ENCODE measurements around the gene FBXO44.

The FBXO44 gene

DNA sequence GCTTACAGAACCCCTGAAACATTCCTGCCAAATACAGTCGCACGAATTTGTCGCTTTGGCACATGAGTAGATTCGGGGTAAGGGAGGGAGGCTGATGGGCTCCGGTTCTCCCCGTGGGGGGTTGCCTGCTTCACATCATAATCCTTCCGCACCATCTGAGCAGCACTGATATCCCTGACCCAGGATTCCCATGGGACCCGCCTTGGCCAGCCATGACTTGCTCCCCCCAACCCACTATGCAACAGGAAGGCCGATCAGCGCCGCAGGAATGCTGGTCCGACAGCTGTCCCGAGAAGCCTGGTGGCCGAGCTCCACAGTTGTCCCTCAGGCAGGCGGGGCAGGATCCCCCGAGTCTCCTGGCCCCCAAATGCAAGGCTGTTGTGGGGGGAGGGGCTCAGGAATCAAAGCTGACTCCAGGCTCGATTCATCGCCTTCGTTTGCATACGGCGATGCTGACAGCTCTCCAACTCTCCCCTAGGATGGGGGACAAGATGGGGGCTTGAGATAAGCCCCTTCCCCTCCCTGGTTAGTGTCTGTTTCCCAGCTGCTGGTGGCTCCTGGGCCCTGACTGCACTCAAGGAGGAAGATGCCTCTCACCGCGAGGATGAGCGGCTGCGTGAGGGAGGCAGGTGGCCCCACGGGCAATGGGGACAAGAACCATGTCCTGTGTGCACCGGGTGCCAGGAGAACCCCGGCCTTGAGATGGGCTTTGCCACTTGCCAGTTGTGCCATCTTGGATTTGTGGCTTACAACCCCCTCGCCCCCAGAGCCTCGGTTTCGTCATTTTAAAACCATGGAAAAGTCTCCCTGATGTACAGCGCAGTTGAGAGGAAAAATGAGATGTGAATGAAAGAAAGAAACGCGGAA lies 46.2 kb downstream of the FBXO44 start:
- peaks cover 6% of the 10 kb centered on the region for H3K4me1 ChIP-seq (ENCODE audit: control insufficient read depth, low read depth, low read length)
- H3K79me2 ChIP-seq (ENCODE audit: control insufficient read depth, insufficient read depth, low read length), result no peaks in the 10 kb centered on the region
- peak overlapping the region; percentile 10 for H3K9ac ChIP-seq (ENCODE audit: low read length)
- H2BK15ac ChIP-seq (replicated peaks; ENCODE audit: low read depth), result no peak overlapping the region
- no peak overlapping the region for H2BK120ac ChIP-seq (ENCODE audit: low read depth, low read length)
- no peak overlapping the region for H3K18ac ChIP-seq (ENCODE audit: low read length)
- no peak overlapping the region for H3K4me2 ChIP-seq (ENCODE audit: low read length)
- no CpG with 5 or more reads among the region's 34 CpGs for WGBS (ENCODE audit: extremely low coverage, insufficient coverage, low lambda C conversion rate)
- no peak overlapping the region for H3K23ac ChIP-seq (ENCODE audit: low read length)
- H3K4ac ChIP-seq (ENCODE audit: low read depth, low read length), result no peak overlapping the region
- peak overlapping the region; percentile 30 for H3K56ac ChIP-seq (ENCODE audit: low read length)
- no peak overlapping the region for H2AK5ac ChIP-seq (ENCODE audit: low read length)
- H3K4me3 ChIP-seq (ENCODE audit: low read length), result no peak overlapping the region
- no peaks in the 10 kb centered on the region for H3K27me3 ChIP-seq (ENCODE audit: insufficient read depth, low read length, poor library complexity)
- no peaks in the 10 kb centered on the region for H3K36me3 ChIP-seq (ENCODE audit: control insufficient read depth, insufficient read depth, low read length)
- H4K8ac ChIP-seq (ENCODE audit: low read depth, low read length), result no peak overlapping the region
- DNase-seq, result no peak
- H3K27ac ChIP-seq (ENCODE audit: low read depth, low read length), result no peak overlapping the region
- H3K79me1 ChIP-seq (ENCODE audit: low read length), result peaks cover 5% of the 10 kb centered on the region
- no peak overlapping the region for H2BK5ac ChIP-seq (ENCODE audit: low read length)
- H4K5ac ChIP-seq (ENCODE audit: low read length), result no peak overlapping the region

DNA sequence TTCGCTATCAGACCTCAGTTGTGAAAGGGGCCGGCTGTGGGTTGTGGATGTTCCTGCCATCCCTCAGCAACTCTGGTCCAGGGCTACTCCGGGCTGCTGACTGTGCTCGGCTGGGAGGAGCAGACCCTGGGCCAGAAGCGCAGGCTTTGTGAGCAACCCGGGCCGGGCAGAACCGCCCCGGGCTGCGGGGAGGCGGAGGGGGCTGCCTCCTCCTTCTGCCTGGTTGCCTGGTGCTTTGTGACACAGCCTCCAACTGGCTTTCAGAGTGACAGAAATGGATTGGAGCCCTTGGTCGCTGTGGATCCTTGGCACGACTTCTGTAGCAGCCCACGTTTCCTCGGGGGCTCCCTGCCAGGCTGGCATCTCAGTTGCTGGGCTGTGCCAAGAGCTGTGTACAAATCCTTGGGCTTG lies 46.9 kb downstream of the FBXO44 start:
- H3K18ac ChIP-seq (ENCODE audit: low read length), result no peak overlapping the region
- peaks cover 5% of the 10 kb centered on the region for H3K79me1 ChIP-seq (ENCODE audit: low read length)
- H2AK5ac ChIP-seq (ENCODE audit: low read length), result no peak overlapping the region
- no peak overlapping the region for H2BK15ac ChIP-seq (replicated peaks; ENCODE audit: low read depth)
- H3K36me3 ChIP-seq (ENCODE audit: control insufficient read depth, insufficient read depth, low read length), result no peaks in the 10 kb centered on the region
- no peak overlapping the region for H4K8ac ChIP-seq (ENCODE audit: low read depth, low read length)
- no peak overlapping the region for H3K4me3 ChIP-seq (ENCODE audit: low read length)
- H3K56ac ChIP-seq (ENCODE audit: low read length), result no peak overlapping the region
- H2BK5ac ChIP-seq (ENCODE audit: low read length), result no peak overlapping the region
- peaks cover 6% of the 10 kb centered on the region for H3K4me1 ChIP-seq (ENCODE audit: control insufficient read depth, low read depth, low read length)
- no peak overlapping the region for H3K23ac ChIP-seq (ENCODE audit: low read length)
- no peak overlapping the region for H2BK120ac ChIP-seq (ENCODE audit: low read depth, low read length)
- H3K27ac ChIP-seq (ENCODE audit: low read depth, low read length), result no peak overlapping the region
- H3K79me2 ChIP-seq (ENCODE audit: control insufficient read depth, insufficient read depth, low read length), result no peaks in the 10 kb centered on the region
- H3K9ac ChIP-seq (ENCODE audit: low read length), result no peak overlapping the region
- DNase-seq, result no peak
- H4K5ac ChIP-seq (ENCODE audit: low read length), result no peak overlapping the region
- no peak overlapping the region for H3K4ac ChIP-seq (ENCODE audit: low read depth, low read length)
- no CpG with 5 or more reads among the region's 15 CpGs for WGBS (ENCODE audit: extremely low coverage, insufficient coverage, low lambda C conversion rate)
- no peaks in the 10 kb centered on the region for H3K27me3 ChIP-seq (ENCODE audit: insufficient read depth, low read length, poor library complexity)
- no peak overlapping the region for H3K4me2 ChIP-seq (ENCODE audit: low read length)

DNA sequence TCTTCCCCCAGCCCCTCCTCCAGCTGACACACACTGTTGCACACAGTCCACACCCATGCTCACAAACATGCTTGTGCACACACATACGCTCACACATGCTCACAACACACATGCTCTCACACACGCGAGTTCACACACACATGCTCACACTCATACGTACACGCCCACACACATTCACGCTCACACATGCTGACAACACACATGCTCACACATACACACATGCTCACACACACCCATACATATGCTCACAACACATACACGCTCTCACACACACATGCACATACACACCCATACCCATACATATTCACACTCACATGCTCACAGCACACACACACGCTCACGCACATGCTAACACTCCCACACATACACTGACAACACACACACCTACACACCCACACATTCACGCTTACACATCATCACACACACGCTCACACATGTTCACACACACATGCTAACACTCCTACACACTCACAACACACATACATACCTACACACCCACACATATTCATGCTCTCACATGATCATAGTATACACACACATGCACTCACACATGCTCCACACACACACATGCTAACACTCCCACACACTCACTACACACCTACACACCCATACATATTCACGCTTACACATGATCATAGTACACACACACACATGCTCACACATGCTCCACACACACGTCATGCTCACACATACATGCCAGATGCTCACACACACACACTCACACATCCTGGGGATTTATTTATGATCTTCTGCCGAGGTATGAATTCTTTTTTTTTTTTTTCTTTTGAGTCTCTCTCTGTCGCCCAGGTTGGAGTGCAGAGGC lies 47.5 kb downstream of the FBXO44 start:
- H3K79me2 ChIP-seq (ENCODE audit: control insufficient read depth, insufficient read depth, low read length), result no peaks in the 10 kb centered on the region
- no peak overlapping the region for H3K56ac ChIP-seq (ENCODE audit: low read length)
- H3K4me1 ChIP-seq (ENCODE audit: control insufficient read depth, low read depth, low read length), result peaks cover 6% of the 10 kb centered on the region
- no peak overlapping the region for H2BK5ac ChIP-seq (ENCODE audit: low read length)
- peak overlapping the region; percentile 20 for H3K23ac ChIP-seq (ENCODE audit: low read length)
- H4K8ac ChIP-seq (ENCODE audit: low read depth, low read length), result no peak overlapping the region
- no peak for DNase-seq
- peaks cover 5% of the 10 kb centered on the region for H3K79me1 ChIP-seq (ENCODE audit: low read length)
- H2AK5ac ChIP-seq (ENCODE audit: low read length), result no peak overlapping the region
- H3K4me3 ChIP-seq (ENCODE audit: low read length), result no peak overlapping the region
- no peak overlapping the region for H3K4me2 ChIP-seq (ENCODE audit: low read length)
- no peak overlapping the region for H2BK15ac ChIP-seq (replicated peaks; ENCODE audit: low read depth)
- no peak overlapping the region for H3K18ac ChIP-seq (ENCODE audit: low read length)
- no peaks in the 10 kb centered on the region for H3K27me3 ChIP-seq (ENCODE audit: insufficient read depth, low read length, poor library complexity)
- no peak overlapping the region for H3K9ac ChIP-seq (ENCODE audit: low read length)
- no peak overlapping the region for H3K4ac ChIP-seq (ENCODE audit: low read depth, low read length)
- no peak overlapping the region for H3K27ac ChIP-seq (ENCODE audit: low read depth, low read length)
- H3K36me3 ChIP-seq (ENCODE audit: control insufficient read depth, insufficient read depth, low read length), result no peaks in the 10 kb centered on the region
- no peak overlapping the region for H2BK120ac ChIP-seq (ENCODE audit: low read depth, low read length)
- no peak overlapping the region for H4K5ac ChIP-seq (ENCODE audit: low read length)
- 100% methylated on average over 7 of the region's 15 CpGs for WGBS (ENCODE audit: extremely low coverage, insufficient coverage, low lambda C conversion rate)

DNA sequence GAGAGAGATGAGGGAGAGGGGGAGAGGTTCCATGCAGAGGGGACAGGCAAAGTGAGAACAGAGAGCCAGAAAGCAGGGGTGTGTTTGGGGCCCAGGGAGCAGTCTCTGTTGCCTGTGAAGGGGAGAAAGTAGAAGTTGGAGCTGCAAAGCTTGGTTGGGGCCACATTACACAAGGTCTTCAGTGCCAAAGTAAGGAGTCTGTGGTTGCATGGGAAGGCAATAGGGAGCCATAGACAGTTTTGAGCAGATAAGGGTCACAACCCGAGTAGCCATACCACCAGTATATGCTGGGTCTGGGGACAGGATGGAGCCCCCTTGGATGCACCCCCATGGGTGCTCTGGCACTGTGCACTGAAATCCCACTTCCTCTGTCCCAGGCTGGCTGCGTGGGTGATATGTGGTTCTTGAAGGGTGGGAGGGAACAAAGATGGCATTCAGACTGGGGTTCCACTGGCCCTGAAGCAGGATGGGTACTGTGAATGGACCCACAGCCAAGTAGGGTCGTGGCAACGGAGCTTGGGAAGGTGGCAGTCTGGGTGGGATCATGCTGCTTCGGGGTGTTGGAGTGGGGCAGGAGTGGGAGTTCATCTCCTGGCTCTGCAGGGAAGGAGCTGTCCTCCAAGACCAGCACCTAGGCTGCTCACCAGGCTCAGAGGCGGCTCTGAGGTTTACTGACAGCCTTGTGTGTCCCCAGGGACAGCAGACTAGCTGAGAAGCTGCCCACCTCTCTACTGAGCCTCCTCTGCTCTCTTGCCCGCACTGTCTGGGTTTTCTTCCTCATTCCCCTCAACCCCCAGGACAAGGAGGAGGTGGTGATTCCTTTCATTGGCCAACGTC lies 48.9 kb downstream of the FBXO44 start:
- Histone ChIP-seq H3K27me3 (ENCODE audit: insufficient read depth, low read length, poor library complexity) (no peaks in the 10 kb centered on the region), H3K9ac (ENCODE audit: low read length) (no peak overlapping the region), H3K79me1 (ENCODE audit: low read length) (peaks cover 5% of the 10 kb centered on the region), H2BK5ac (ENCODE audit: low read length) (no peak overlapping the region), H3K4ac (ENCODE audit: low read depth, low read length) (no peak overlapping the region), H3K18ac (ENCODE audit: low read length) (no peak overlapping the region), H2BK15ac (replicated peaks; ENCODE audit: low read depth) (no peak overlapping the region), H4K5ac (ENCODE audit: low read length) (no peak overlapping the region), H3K79me2 (ENCODE audit: control insufficient read depth, insufficient read depth, low read length) (no peaks in the 10 kb centered on the region), H2AK5ac (ENCODE audit: low read length) (no peak overlapping the region), H3K23ac (ENCODE audit: low read length) (no peak overlapping the region), H3K56ac (ENCODE audit: low read length) (peak overlapping the region; percentile 37), H3K36me3 (ENCODE audit: control insufficient read depth, insufficient read depth, low read length) (no peaks in the 10 kb centered on the region), H3K27ac (ENCODE audit: low read depth, low read length) (no peak overlapping the region), H2BK120ac (ENCODE audit: low read depth, low read length) (no peak overlapping the region), H3K4me3 (ENCODE audit: low read length) (no peak overlapping the region), H4K8ac (ENCODE audit: low read depth, low read length) (no peak overlapping the region), H3K4me2 (ENCODE audit: low read length) (no peak overlapping the region), H3K4me1 (ENCODE audit: control insufficient read depth, low read depth, low read length) (peaks cover 11% of the 10 kb centered on the region)
- DNase-seq, result no peak
- WGBS (ENCODE audit: extremely low coverage, insufficient coverage, low lambda C conversion rate), result no CpG with 5 or more reads among the region's 8 CpGs

DNA sequence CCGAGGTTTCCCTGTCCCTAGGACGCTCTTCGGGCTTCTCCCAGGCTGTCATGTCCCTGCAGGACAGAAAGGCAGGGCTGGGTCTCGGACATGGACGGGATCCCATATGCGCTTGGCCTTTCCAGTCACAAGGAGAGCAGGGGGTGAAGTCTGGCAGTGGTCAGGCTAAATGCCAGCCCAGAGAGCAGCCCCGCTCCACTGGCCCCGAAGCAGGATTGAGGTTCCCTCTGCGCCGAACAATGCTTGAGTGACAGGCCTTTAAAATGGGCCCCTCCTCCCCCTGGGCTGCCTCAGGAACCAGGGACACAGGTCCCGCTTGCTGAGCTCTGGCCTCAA lies 49.5 kb downstream of the FBXO44 start:
- Histone ChIP-seq H3K4me2 (ENCODE audit: low read length) (no peak overlapping the region), H2BK15ac (replicated peaks; ENCODE audit: low read depth) (no peak overlapping the region), H3K27ac (ENCODE audit: low read depth, low read length) (no peak overlapping the region), H3K4me1 (ENCODE audit: control insufficient read depth, low read depth, low read length) (peaks cover 11% of the 10 kb centered on the region), H2BK120ac (ENCODE audit: low read depth, low read length) (no peak overlapping the region), H3K18ac (ENCODE audit: low read length) (no peak overlapping the region), H3K23ac (ENCODE audit: low read length) (no peak overlapping the region), H3K56ac (ENCODE audit: low read length) (peak overlapping the region; percentile 37), H2BK5ac (ENCODE audit: low read length) (no peak overlapping the region), H4K5ac (ENCODE audit: low read length) (no peak overlapping the region), H3K9ac (ENCODE audit: low read length) (peak overlapping the region; percentile 15), H3K36me3 (ENCODE audit: control insufficient read depth, insufficient read depth, low read length) (no peaks in the 10 kb centered on the region), H3K27me3 (ENCODE audit: insufficient read depth, low read length, poor library complexity) (no peaks in the 10 kb centered on the region), H2AK5ac (ENCODE audit: low read length) (no peak overlapping the region), H3K4ac (ENCODE audit: low read depth, low read length) (no peak overlapping the region), H3K79me1 (ENCODE audit: low read length) (peaks cover 5% of the 10 kb centered on the region), H3K79me2 (ENCODE audit: control insufficient read depth, insufficient read depth, low read length) (no peaks in the 10 kb centered on the region), H4K8ac (ENCODE audit: low read depth, low read length) (no peak overlapping the region), H3K4me3 (ENCODE audit: low read length) (no peak overlapping the region)
- no CpG with 5 or more reads among the region's 11 CpGs for whole genome bisulfite sequencing (ENCODE audit: extremely low coverage, insufficient coverage, low lambda C conversion rate)
- no peak for DNase-seq

Data from mesendoderm (in vitro differentiated cells).